Ascending aorta (tissue), 2 donors: ENCODE results near the gene BCL7A. TPM values are rescaled to one million over a fixed set of nuclear protein-coding genes. Genes with fewer than 3 reads are reported as not detected.
A peak's percentile ranks its signal among the peaks of the same experiment; 100 is the strongest.

Experiments
- DNase-seq, 2 donors: peaks; one replicate each; pipeline ENCODE4 v3.0.0-alpha.2; 2019; ENCODE audit warnings: low spot score in 2 of 2
- H3K27ac ChIP-seq, 2 donors: fragments of 200-600 bp; sonication (generic); one replicate each; pipeline ENCODE4 v1.5.1; 2016 to 2017; ENCODE audit warnings: mild to moderate bottlenecking in 1 of 2
- H3K27me3 ChIP-seq: fragments of 200-600 bp; sonication (generic); one replicate; pipeline ENCODE4 v1.5.1; 2017
- H3K36me3 ChIP-seq, 2 donors: fragments of 200-600 bp; sonication (generic); one replicate each; pipeline ENCODE4 v1.5.1; 2016
- H3K4me1 ChIP-seq, 2 donors: fragments of 200-600 bp; sonication (generic); one replicate each; pipeline ENCODE4 v1.5.1; 2016 to 2017; ENCODE audit warnings: mild to moderate bottlenecking in 1 of 2
- H3K4me3 ChIP-seq, 2 donors: fragments of 200-600 bp; sonication (generic); one replicate each; pipeline ENCODE4 v1.5.1; 2016 to 2017; ENCODE audit warnings: mild to moderate bottlenecking in 1 of 2
- H3K9me3 ChIP-seq, 2 donors: fragments of 200-600 bp; sonication (generic); one replicate each; pipeline ENCODE4 v1.5.1; 2016
- intact Hi-C: fragments of 100-400 bp; cut with DNase I; formaldehyde crosslinking; loops from one replicate; pipeline ENCODE4 v1.15.1; 2023
- total RNA-seq: library from RNA; depleted of rRNA; stranded (reverse); fragments of >200 nt; gene quantifications from one replicate; pipeline ENCODE4 v1.1.0, GENCODE V29; 2016
- TF ChIP-seq, protein P1 (sequence below), 3 experiments: fragments of 200-600 bp in 2 of 3; fragments of 450-650 bp in 1 of 3; sonication (generic) in 2 of 3; IDR thresholded peaks; one replicate each; pipeline ENCODE4 v1.5.1; 2016 to 2019; ENCODE audit warnings: antibody characterized with exemption in 3 of 3, mild to moderate bottlenecking in 1 of 3, moderate library complexity in 1 of 3

The BCL7A gene
- total RNA-seq, 1 donor from 2014 or later: 3.2 TPM

DNA sequence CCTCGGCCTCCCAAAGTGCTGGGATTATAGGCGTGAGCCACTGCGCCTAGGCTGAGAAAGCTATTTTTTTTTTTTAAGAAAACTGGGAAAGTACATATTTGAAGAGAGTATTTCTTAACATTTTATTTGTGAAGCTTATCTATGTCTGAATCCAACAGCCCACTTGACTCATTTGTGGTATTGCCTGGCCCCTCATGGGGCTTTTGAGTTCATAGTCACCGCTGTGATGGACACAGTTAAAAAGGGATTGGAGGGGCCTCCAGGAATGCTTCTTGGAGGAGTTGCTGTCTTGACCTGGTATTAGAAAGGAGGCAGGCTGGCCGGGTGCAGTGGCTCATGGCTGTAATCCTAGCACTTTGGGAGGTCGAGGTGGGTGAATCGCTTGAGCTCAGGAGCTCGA lies 26.5 kb downstream of the BCL7A start:
- H3K4me3 ChIP-seq: no peak overlapping the region
- H3K27ac ChIP-seq: no peak overlapping the region
- no peak for DNase-seq
- TF ChIP-seq, protein P1, sequence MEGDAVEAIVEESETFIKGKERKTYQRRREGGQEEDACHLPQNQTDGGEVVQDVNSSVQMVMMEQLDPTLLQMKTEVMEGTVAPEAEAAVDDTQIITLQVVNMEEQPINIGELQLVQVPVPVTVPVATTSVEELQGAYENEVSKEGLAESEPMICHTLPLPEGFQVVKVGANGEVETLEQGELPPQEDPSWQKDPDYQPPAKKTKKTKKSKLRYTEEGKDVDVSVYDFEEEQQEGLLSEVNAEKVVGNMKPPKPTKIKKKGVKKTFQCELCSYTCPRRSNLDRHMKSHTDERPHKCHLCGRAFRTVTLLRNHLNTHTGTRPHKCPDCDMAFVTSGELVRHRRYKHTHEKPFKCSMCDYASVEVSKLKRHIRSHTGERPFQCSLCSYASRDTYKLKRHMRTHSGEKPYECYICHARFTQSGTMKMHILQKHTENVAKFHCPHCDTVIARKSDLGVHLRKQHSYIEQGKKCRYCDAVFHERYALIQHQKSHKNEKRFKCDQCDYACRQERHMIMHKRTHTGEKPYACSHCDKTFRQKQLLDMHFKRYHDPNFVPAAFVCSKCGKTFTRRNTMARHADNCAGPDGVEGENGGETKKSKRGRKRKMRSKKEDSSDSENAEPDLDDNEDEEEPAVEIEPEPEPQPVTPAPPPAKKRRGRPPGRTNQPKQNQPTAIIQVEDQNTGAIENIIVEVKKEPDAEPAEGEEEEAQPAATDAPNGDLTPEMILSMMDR (IDR thresholded peaks at IDR 0.05): no peak
- H3K9me3 ChIP-seq: no peaks in the 10 kb centered on the region
- H3K4me1 ChIP-seq: peaks cover 0 to 5% of the 10 kb centered on the region in 2 donors
- no peaks in the 10 kb centered on the region for H3K27me3 ChIP-seq
- peaks cover 17 to 25% of the 10 kb centered on the region in 2 donors for H3K36me3 ChIP-seq
- intact Hi-C loops: no loop called here

DNA sequence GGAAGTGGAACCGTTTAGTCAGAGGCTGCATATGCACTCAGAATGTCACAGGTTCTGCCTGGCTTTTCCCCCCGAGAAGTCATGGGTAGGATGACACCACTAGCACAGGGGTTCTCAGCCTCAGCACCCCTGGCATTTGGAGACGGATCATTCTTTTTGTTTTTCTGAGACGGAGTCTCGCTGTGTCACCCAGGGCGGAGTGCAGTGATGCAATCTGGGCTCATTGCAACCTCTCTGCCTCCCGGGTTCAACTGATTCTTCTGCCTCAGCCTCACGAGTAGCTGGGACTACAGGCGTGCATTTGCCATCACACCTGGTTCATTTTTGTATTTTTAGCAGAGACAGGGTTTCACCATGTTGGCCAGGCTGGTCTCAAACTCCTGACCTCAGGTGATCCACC lies 28.1 kb downstream of the BCL7A start:
- H3K27ac ChIP-seq: peak overlapping the region in 1 of 2 donors; percentile 78
- no peak overlapping the region for H3K4me3 ChIP-seq
- intact Hi-C loops: no loop called here
- TF ChIP-seq, protein P1 (IDR thresholded peaks at IDR 0.05): no peak
- no peaks in the 10 kb centered on the region for H3K9me3 ChIP-seq
- peaks cover 0 to 5% of the 10 kb centered on the region in 2 donors for H3K4me1 ChIP-seq
- H3K36me3 ChIP-seq: peaks cover 8 to 12% of the 10 kb centered on the region in 2 donors
- no peaks in the 10 kb centered on the region for H3K27me3 ChIP-seq
- DNase-seq: no peak

DNA sequence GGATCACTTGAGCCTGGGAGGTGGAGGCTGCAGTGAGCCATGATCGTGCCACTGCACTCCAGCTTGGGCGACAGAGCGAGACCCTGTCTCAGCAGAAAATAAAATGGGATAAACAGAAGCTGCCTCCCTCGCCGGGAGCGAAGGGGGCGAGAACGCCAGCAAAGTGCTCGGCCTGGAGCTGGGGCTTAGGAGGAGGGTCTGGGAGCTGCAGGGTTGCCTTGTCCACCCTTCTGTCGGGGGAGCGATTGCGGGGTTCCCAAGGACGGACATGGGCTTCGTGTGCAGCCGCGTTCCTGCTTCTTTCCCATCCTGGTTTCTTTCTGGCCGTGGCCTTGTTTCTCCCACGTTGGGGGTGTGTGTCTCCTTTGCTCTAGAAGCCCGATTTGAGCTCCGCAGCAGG lies 29.0 kb downstream of the BCL7A start:
- no peak for DNase-seq
- Histone ChIP-seq H3K4me3 (no peak overlapping the region), H3K9me3 (no peaks in the 10 kb centered on the region), H3K27ac (peak overlapping the region; percentile 70 to 78), H3K27me3 (no peaks in the 10 kb centered on the region), H3K36me3 (peaks cover 1 to 19% of the 10 kb centered on the region in 2 donors), H3K4me1 (peaks cover 0 to 5% of the 10 kb centered on the region in 2 donors)
- intact Hi-C loops: loop anchor here (1.0 kb wide), 1 partner anchor 132 kb away; the partner anchor contains the start of gene CFAP251
- TF ChIP-seq, protein P1 (IDR thresholded peaks at IDR 0.05): no peak

DNA sequence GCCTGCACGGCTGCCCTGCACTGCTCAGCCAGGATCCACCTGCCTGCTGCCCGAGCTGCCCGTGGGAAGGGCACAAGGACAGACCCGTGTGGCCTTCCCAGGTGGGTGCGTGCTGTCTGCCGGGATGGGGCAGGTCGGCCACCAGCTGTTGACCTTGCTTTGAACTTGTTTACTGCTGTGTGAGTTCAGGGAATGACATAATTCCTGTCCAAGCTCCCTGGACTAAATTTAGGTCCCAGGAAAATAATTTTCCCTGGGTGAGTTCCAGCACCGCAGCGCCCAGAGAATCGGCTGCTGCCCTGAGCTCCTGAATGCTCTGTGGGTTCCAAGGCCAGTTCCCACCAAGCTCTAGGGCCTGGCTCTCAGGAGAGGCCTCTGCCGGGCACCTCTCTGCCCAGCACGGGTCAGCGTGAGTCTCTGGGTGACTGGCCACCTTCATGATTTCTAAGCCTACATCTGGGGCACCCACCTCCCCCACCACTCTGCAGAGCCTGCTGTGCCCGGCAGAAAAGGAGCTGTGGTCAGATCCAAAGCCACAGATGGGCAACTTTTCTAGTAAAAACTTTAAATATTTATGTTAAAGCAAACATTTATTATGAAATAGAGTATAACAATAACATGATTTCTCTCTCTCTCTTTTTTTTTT lies 29.7 kb downstream of the BCL7A start:
- H3K36me3 ChIP-seq: peaks cover 2 to 19% of the 10 kb centered on the region in 2 donors
- TF ChIP-seq, protein P1 (IDR thresholded peaks at IDR 0.05): no peak
- H3K27me3 ChIP-seq: no peaks in the 10 kb centered on the region
- intact Hi-C loops: loop anchor here (1.0 kb wide), 1 partner anchor 133 kb away; the partner anchor contains the start of gene CFAP251
- peak overlapping the region; percentile 70 to 78 for H3K27ac ChIP-seq
- no peak for DNase-seq
- H3K4me3 ChIP-seq: no peak overlapping the region
- peaks cover 0 to 5% of the 10 kb centered on the region in 2 donors for H3K4me1 ChIP-seq
- H3K9me3 ChIP-seq: no peaks in the 10 kb centered on the region

DNA sequence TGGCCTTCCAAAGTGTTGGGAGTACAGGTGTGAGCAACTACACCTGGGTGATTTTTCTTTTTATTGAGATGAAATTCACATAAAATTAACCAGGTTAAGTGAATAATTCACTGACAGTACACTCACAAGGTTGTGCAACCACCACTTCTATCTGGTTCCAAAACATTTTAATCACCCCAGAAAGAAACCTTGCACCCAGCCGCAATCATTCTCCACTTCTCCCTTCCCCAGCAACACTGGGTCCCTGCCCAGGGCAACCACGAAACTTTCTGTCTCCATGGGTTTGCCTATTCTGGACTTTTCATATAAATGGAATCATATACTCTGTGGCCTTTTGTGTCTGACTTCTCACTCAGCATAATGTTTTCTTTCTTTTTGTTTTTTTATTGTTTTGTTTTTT lies 30.6 kb downstream of the BCL7A start:
- Histone ChIP-seq H3K4me1 (peaks cover 0 to 5% of the 10 kb centered on the region in 2 donors), H3K27me3 (no peaks in the 10 kb centered on the region), H3K4me3 (no peak overlapping the region), H3K9me3 (no peaks in the 10 kb centered on the region), H3K27ac (peak overlapping the region; percentile 70 to 78), H3K36me3 (peaks cover 6 to 20% of the 10 kb centered on the region in 2 donors)
- DNase-seq: no peak
- intact Hi-C loops: no loop called here
- TF ChIP-seq, protein P1 (IDR thresholded peaks at IDR 0.05): no peak
